Activated CD4-positive, alpha-beta T cell treated with anti-CD3 and anti-CD28 coated beads, Interleukin-10, Interleukin-2, amounts not matched to agents 100 ng/mL and 50 ng/mL, durations not matched to agents 16 hours and 8 hours (primary cell): ENCODE data around the gene DMC1.
A peak's percentile ranks its signal among the peaks of the same experiment; 100 is the strongest.
"Not testable (repeated sequence)": the region's sequence is repeated elsewhere in the genome, so short reads cannot be mapped to it uniquely, and the experiment has no call there.

Experiments used
- DNase-seq: peaks from one replicate; pipeline ENCODE4 v3.0.0-alpha.2; 2020

DMC1 gene

GRCh38 chr22:38569972-38570778 lies at the start of gene DMC1:
DMC1 (minus strand) TSS chr22:38570183; CDS start chr22:38568256, 1,927 bp downstream.
- DNase-seq: peak; percentile 98

GRCh38 chr22:38618682-38619081 lies 48.7 kb upstream of the DMC1 start:
- DNase-seq: no peak

- no peak for DNase-seq
Measured at GRCh38 chr22:38618258-38618657, 48.3 kb upstream of the DMC1 start.

GRCh38 chr22:38615064-38615405 lies 45.1 kb upstream of the DMC1 start:
- DNase-seq: not testable (repeated sequence)

GRCh38 chr22:38614332-38615063 lies 44.5 kb upstream of the DMC1 start:
- DNase-seq: no peak

GRCh38 chr22:38613588-38613987 lies 43.6 kb upstream of the DMC1 start:
- peak; percentile 28 for DNase-seq

GRCh38 chr22:38612217-38613006 lies 42.4 kb upstream of the DMC1 start:
- no peak for DNase-seq

- DNase-seq: no peak
Measured at GRCh38 chr22:38611559-38611958, 41.6 kb upstream of the DMC1 start.

GRCh38 chr22:38610234-38610633 lies 40.3 kb upstream of the DMC1 start:
- DNase-seq: no peak

- no peak for DNase-seq
Measured at GRCh38 chr22:38608992-38609750, 39.2 kb upstream of the DMC1 start.

- DNase-seq: no peak
Measured at GRCh38 chr22:38607680-38608079, 37.7 kb upstream of the DMC1 start.

- no peak for DNase-seq
Measured at GRCh38 chr22:38602166-38602565, 32.2 kb upstream of the DMC1 start.

GRCh38 chr22:38601221-38601764 lies 31.3 kb upstream of the DMC1 start:
- peak; percentile 5 for DNase-seq

- no peak for DNase-seq
Measured at GRCh38 chr22:38599466-38599865, 29.5 kb upstream of the DMC1 start.

- DNase-seq: not testable (repeated sequence)
Measured at GRCh38 chr22:38582923-38583322, 12.9 kb upstream of the DMC1 start.

- no peak for DNase-seq
Measured at GRCh38 chr22:38578505-38578904, 8.5 kb upstream of the DMC1 start.

- DNase-seq: peak; percentile 58
Measured at GRCh38 chr22:38572065-38572464, 2.1 kb upstream of the DMC1 start.

- DNase-seq: peak; percentile 57
Measured at GRCh38 chr22:38570779-38571364, 889 bp upstream of the DMC1 start.

GRCh38 chr22:38569181-38569971 lies 607 bp downstream of the DMC1 start:
- peak; percentile 8 for DNase-seq

GRCh38 chr22:38567531-38568285 lies 2.3 kb downstream of the DMC1 start:
- DNase-seq: no peak
